Kidney (tissue), 14 donors: ENCODE measurements around the gene ART3. TPM values are rescaled to one million over a fixed set of nuclear protein-coding genes. Genes with fewer than 3 reads are reported as not detected.

Experiments used
- DNase-seq, 5 donors: peaks; one replicate each; pipeline ENCODE4 v3.0.0-alpha.2; 2013 to 2020
- FAIRE-seq: peaks from 2 replicates; lab custom pipeline; 2012; peaks lifted over from hg19 to GRCh38; lab: Jason Lieb, UNC
- H3K27ac ChIP-seq, 2 donors: one replicate each; pipeline ENCODE4 v1.7.0; 2013; ENCODE audit warnings: low read depth in 2 of 2, low read length in 2 of 2, inconsistent platforms in 1 of 2
- H3K27me3 ChIP-seq: one replicate; pipeline ENCODE4 v1.7.1; 2013; ENCODE audit warnings: low read length, inconsistent platforms; ENCODE audit not compliant: control insufficient read depth, insufficient read depth
- H3K36me3 ChIP-seq, 3 donors: one replicate each; pipeline versions ENCODE4 v1.7.0 to v1.7.1; 2013; ENCODE audit warnings: low read length in 3 of 3, control low read depth in 1 of 3, inconsistent platforms in 1 of 3; ENCODE audit not compliant: insufficient read depth in 3 of 3, control insufficient read depth in 2 of 3
- H3K4me1 ChIP-seq, 3 donors: one replicate each; pipeline versions ENCODE4 v1.7.0 to v1.7.1; 2013; ENCODE audit warnings: low read length in 3 of 3, inconsistent platforms in 1 of 3, low read depth in 1 of 3; ENCODE audit not compliant: control insufficient read depth in 2 of 3, insufficient read depth in 2 of 3
- H3K4me3 ChIP-seq, 3 donors: one replicate each; pipeline versions ENCODE4 v1.7.0 to v1.8.1; 2013; ENCODE audit warnings: low read length in 3 of 3, control low read depth in 1 of 3, inconsistent platforms in 1 of 3
- H3K9ac ChIP-seq, 3 donors: one replicate each; pipeline versions ENCODE4 v1.7.0 to v1.7.1; 2013; ENCODE audit warnings: low read length in 3 of 3, control low read depth in 1 of 3, inconsistent platforms in 1 of 3
- H3K9me3 ChIP-seq, 3 donors: one replicate each; pipeline versions ENCODE4 v1.7.0 to v1.7.1; 2013; ENCODE audit warnings: low read length in 3 of 3, control low read depth in 1 of 3, inconsistent platforms in 1 of 3; ENCODE audit not compliant: control insufficient read depth in 2 of 3, insufficient read depth in 1 of 3
- intact Hi-C: fragments of 100-400 bp; cut with DNase I; formaldehyde crosslinking; loops from one replicate; pipeline ENCODE4 v1.11.1; 2022
- polyA plus RNA-seq: library from polyadenylated mRNA; stranded (reverse); fragments of 350-450 nt; fragmentation: Illumina TruSeq; extraction: RNeasy Lipid Tissue Mini Kit (QIAGEN cat#74804); gene quantifications from one replicate; pipeline ENCODE4 v1.2.3, GENCODE V29; 2014; ENCODE audit warnings: low read depth, low replicate concordance; ENCODE audit not compliant: insufficient read depth
- total RNA-seq: library from RNA; stranded (reverse); fragmentation: NEBNext Ultra II Directional; extraction: Animal tissue kit (Norgen Biotek cat#: 25700); gene quantifications from one replicate; pipeline ENCODE4 v1.2.1, GENCODE V29; 2021
- TF ChIP-seq, protein P1 (sequence below): IDR thresholded peaks from 3 replicates; pipeline ENCODE4 v1.5.1; 2012; ENCODE audit warnings: mild to moderate bottlenecking, moderate library complexity, borderline replicate concordance; ENCODE audit not compliant: insufficient read depth; ENCODE audit errors: extremely low read depth
- donor health status: control.
- donor health status: control.
- donor health status: control.
- donor health status: control.
- donor health status: control.
- donor health status: DM: yes; HTN: yes; CAD: no.
- donor health status: Normal renal cell carcinoma (clear cell type).

Gene ART3
- total and polyA plus RNA-seq, 2 donors from 2014 or later: not detected

DNA sequence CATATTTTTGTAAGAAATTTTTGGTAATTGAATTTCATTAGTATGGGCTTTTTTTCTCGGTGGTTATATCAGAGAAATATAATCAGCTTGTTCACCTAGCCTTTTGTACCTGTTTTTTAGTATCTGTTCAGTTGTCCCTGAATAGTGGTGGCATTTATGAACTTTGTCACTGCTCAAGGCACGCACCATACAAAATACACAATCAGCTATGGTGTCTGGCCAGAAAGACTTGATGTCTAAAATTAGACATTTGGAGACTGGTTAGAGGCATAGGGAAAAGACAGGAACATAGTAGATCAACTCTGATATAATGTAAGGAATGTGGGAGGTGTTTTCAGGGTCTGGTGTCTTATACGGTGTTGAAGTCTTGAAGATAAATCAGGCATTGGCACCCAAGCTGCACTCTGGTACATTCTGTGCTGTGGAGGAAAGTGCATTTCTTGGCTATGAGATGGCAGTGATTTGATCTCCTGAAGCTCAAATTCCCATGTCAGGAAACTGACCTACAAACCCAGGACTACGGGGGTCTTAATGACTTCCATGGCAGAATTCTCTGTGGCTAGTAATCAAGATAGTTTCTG is 3.6 kb downstream of the ART3 start:
- no peaks in the 10 kb centered on the region for H3K4me1 ChIP-seq
- no peaks in the 10 kb centered on the region for H3K36me3 ChIP-seq
- DNase-seq: no peak
- no peak overlapping the region for H3K4me3 ChIP-seq
- no peak overlapping the region for H3K27ac ChIP-seq
- intact Hi-C loops: no loop called here
- no peak overlapping the region for H3K9ac ChIP-seq
- H3K9me3 ChIP-seq: no peaks in the 10 kb centered on the region
- no peaks in the 10 kb centered on the region for H3K27me3 ChIP-seq
- FAIRE-seq: no peak
- TF ChIP-seq, protein P1, sequence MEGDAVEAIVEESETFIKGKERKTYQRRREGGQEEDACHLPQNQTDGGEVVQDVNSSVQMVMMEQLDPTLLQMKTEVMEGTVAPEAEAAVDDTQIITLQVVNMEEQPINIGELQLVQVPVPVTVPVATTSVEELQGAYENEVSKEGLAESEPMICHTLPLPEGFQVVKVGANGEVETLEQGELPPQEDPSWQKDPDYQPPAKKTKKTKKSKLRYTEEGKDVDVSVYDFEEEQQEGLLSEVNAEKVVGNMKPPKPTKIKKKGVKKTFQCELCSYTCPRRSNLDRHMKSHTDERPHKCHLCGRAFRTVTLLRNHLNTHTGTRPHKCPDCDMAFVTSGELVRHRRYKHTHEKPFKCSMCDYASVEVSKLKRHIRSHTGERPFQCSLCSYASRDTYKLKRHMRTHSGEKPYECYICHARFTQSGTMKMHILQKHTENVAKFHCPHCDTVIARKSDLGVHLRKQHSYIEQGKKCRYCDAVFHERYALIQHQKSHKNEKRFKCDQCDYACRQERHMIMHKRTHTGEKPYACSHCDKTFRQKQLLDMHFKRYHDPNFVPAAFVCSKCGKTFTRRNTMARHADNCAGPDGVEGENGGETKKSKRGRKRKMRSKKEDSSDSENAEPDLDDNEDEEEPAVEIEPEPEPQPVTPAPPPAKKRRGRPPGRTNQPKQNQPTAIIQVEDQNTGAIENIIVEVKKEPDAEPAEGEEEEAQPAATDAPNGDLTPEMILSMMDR: no peak

DNA sequence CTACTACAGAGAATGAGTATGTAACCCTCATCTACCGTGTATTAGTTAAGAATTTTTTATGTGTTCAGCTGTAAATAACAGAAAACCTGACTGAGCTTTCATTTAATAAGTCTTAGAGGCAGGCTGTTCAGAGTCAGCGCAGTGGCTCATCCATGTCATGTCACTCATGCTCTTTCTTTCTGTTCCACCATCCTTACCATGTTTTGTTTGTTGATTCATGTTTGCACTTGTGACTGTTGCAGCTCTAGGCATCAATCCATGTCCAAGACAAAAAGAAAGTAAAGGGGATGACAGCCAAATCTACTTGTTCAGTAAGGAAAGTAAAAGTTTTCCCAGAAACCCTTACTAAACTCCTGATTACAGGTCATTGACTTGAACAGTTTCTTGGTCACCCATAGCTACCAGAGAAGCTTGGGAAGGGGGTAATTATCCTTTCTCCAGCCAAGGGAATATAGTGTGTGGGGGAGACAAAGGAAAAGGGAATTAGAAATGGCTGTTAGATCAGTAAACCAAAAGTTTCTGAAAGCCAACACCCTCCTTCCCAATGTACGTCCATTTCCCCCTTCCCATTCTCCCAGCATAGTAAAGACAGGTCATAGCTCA is 9.0 kb downstream of the ART3 start:
- no peak for FAIRE-seq
- no peak for DNase-seq
- no peak overlapping the region for H3K27ac ChIP-seq
- intact Hi-C loops: no loop called here
- H3K9me3 ChIP-seq: no peaks in the 10 kb centered on the region
- H3K36me3 ChIP-seq: no peaks in the 10 kb centered on the region
- peaks cover 0 to 2% (median 0%) of the 10 kb centered on the region in 3 donors for H3K4me1 ChIP-seq
- H3K4me3 ChIP-seq: no peak overlapping the region
- H3K27me3 ChIP-seq: no peaks in the 10 kb centered on the region
- no peak overlapping the region for H3K9ac ChIP-seq
- TF ChIP-seq, protein P1: no peak

DNA sequence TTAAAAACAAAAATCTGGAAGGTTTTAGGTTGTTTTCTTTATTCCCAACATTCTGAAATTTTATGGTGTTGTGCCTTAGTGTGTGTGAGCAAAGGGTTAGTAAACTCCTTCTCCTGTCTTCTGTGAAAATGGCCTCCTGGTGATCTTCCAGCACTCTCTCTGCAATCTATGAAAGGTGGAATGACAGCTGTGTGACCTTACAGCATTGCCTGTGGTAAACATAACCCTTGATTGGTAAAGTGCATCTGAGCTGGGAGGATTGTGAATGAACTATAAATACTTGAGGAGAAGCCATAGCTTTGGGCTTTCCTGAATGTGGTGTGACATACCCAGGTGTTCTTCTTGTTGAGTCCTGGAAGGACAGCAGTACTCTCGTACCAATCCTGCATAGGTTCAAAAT is 10.0 kb downstream of the ART3 start:
- Histone ChIP-seq H3K27me3 (no peaks in the 10 kb centered on the region), H3K9me3 (no peaks in the 10 kb centered on the region), H3K27ac (no peak overlapping the region), H3K9ac (no peak overlapping the region), H3K4me3 (no peak overlapping the region), H3K36me3 (no peaks in the 10 kb centered on the region), H3K4me1 (peaks cover 0 to 2% (median 0%) of the 10 kb centered on the region in 3 donors)
- intact Hi-C loops: no loop called here
- DNase-seq (no peak), FAIRE-seq (no peak)
- TF ChIP-seq, protein P1: no peak
